Stimulated activated CD8-positive, alpha-beta memory T cell treated with anti-CD3 and anti-CD28 coated beads, Interleukin-7, amount 100 ng/mL, for 24 hours (primary cell): ENCODE results near the gene GAS6.

Source experiments
- DNase-seq: peaks from one replicate; pipeline ENCODE4 v3.0.0-alpha.2; 2020; ENCODE audit warnings: low read depth

Gene GAS6

GRCh38 chr13:113887700-113888201, 23.9 kb upstream of the GAS6 start:
- no peak for DNase-seq

GRCh38 chr13:113886561-113887112, 22.8 kb upstream of the GAS6 start:
- no peak for DNase-seq

GRCh38 chr13:113884821-113885220, 20.9 kb upstream of the GAS6 start:
- DNase-seq = no peak

- DNase-seq = no peak
Observed at GRCh38 chr13:113883921-113884804, 20.3 kb upstream of the GAS6 start.

GRCh38 chr13:113883314-113883811, 19.5 kb upstream of the GAS6 start:
- no peak for DNase-seq

GRCh38 chr13:113882716-113883115, 18.8 kb upstream of the GAS6 start:
- no peak for DNase-seq

- DNase-seq = no peak
Observed at GRCh38 chr13:113882267-113882630, 18.4 kb upstream of the GAS6 start.

GRCh38 chr13:113881614-113882266, 17.9 kb upstream of the GAS6 start:
- no peak for DNase-seq

- DNase-seq = no peak
Observed at GRCh38 chr13:113880651-113881611, 17.1 kb upstream of the GAS6 start.

GRCh38 chr13:113879494-113880360, 15.9 kb upstream of the GAS6 start:
- no peak for DNase-seq

GRCh38 chr13:113879017-113879416, 15.1 kb upstream of the GAS6 start:
- no peak for DNase-seq

- no peak for DNase-seq
Observed at GRCh38 chr13:113877149-113877990, 13.5 kb upstream of the GAS6 start.

GRCh38 chr13:113876346-113877148, 12.7 kb upstream of the GAS6 start:
- DNase-seq = no peak

GRCh38 chr13:113875837-113876281, 12.0 kb upstream of the GAS6 start:
- no peak for DNase-seq

- no peak for DNase-seq
Observed at GRCh38 chr13:113875429-113875815, 11.5 kb upstream of the GAS6 start.

- no peak for DNase-seq
Observed at GRCh38 chr13:113874579-113875428, 10.9 kb upstream of the GAS6 start.

GRCh38 chr13:113874177-113874576, 10.3 kb upstream of the GAS6 start:
- no peak for DNase-seq

- DNase-seq = no peak
Observed at GRCh38 chr13:113869263-113869662, 5.4 kb upstream of the GAS6 start.
